Esophagus muscularis mucosa (tissue), 4 donors: ENCODE results near the gene MAD1L1.

Experiments used
- EP300 ChIP-seq: sonication (generic); formaldehyde crosslinking; IDR thresholded peaks from one replicate; pipeline ENCODE4 v1.6.1; 2017; ENCODE audit warnings: antibody characterized with exemption
- POLR2A ChIP-seq: fragments of 450-650 bp; IDR thresholded peaks from one replicate; pipeline ENCODE4 v1.6.1; 2017; ENCODE audit warnings: antibody characterized with exemption, moderate library complexity, mild to moderate bottlenecking, low read depth
- POLR2AphosphoS5 ChIP-seq, 2 donors: sonication (generic); formaldehyde crosslinking; IDR thresholded peaks; one replicate each; pipeline ENCODE4 v1.6.1; 2017; ENCODE audit warnings: antibody characterized with exemption in 2 of 2
- TF ChIP-seq, protein P1 (sequence below), 3 experiments: fragments of 200-600 bp in 2 of 3; fragments of 450-650 bp in 1 of 3; sonication (generic) in 2 of 3; IDR thresholded peaks; one replicate each; pipeline ENCODE4 v1.5.1; 2017 to 2019; ENCODE audit warnings: antibody characterized with exemption in 3 of 3, mild to moderate bottlenecking in 2 of 3, moderate library complexity in 1 of 3

DNA sequence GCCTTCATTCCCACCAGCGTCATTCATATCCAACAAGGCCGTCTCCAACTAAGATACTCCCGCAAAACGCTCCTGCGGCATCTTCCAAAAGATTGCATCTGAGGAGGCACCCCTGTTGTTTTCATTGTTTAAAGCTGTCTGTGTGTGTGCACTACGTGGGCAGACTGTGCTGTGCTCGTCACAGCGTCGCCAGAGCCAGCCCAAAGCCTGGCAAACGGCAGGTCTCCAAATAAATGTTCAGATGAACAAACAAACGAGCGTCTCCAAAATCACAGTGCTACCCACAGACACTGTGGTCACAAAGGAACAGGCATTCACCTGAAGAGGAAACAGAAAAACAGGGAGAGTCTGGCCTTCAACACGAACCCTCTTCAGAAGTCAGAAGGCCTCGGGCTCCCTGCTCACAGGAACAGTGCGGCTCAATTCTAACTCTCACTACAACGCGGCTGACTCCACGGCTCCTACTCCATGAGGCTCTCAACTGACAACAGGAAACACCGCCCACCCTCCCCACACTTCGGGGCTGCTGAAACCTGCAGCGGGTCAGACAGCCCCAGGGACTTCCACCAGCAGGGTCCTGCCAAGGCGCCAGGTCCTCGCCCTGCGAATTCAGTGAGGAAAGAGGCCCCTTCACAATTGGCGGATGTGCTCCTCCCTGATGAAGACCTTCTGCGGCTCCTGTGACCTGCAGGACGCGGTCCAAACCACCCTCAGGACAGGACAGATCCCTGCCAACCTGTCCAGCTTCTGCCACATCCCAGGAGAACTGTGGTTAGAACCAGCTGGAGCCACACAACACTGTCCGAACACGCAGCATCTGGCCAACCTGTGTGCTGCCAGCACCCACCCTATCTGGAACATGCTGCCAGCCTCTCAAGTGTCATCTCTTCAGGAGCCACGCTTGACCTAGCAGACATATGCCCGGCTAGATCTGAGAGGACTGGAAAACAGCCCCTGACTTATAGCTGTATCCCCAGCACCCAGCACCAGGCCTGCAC is 36.1 kb downstream of the MAD1L1 start:
- TF ChIP-seq, protein P1, sequence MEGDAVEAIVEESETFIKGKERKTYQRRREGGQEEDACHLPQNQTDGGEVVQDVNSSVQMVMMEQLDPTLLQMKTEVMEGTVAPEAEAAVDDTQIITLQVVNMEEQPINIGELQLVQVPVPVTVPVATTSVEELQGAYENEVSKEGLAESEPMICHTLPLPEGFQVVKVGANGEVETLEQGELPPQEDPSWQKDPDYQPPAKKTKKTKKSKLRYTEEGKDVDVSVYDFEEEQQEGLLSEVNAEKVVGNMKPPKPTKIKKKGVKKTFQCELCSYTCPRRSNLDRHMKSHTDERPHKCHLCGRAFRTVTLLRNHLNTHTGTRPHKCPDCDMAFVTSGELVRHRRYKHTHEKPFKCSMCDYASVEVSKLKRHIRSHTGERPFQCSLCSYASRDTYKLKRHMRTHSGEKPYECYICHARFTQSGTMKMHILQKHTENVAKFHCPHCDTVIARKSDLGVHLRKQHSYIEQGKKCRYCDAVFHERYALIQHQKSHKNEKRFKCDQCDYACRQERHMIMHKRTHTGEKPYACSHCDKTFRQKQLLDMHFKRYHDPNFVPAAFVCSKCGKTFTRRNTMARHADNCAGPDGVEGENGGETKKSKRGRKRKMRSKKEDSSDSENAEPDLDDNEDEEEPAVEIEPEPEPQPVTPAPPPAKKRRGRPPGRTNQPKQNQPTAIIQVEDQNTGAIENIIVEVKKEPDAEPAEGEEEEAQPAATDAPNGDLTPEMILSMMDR (IDR thresholded peaks at IDR 0.05) = no peak
- no peak for TF ChIP-seq EP300
- TF ChIP-seq POLR2A = no peak
- TF ChIP-seq POLR2AphosphoS5 (IDR thresholded peaks at IDR 0.05) = no peak
